GM12891 (cell line): ENCODE results near the gene BAZ1B.
"Not testable (repeated sequence)": the region's sequence is repeated elsewhere in the genome, so short reads cannot be mapped to it uniquely, and the experiment has no call there.

Experiments used
- DNase-seq: peaks from one replicate; pipeline ENCODE4 v3.0.0; 2011; ENCODE audit warnings: low spot score; ENCODE audit not compliant: insufficient read length
- FAIRE-seq: peaks from 2 replicates; lab custom pipeline; 2011; peaks lifted over from hg19 to GRCh38; lab: Jason Lieb, UNC
- PAX5 ChIP-seq: IDR thresholded peaks from 2 replicates; pipeline ENCODE4 v1.6.1; 2011; ENCODE audit warnings: low read length, moderate library complexity, mild to moderate bottlenecking; ENCODE audit not compliant: insufficient read depth, severe bottlenecking
- POLR2A ChIP-seq: IDR thresholded peaks from 2 replicates; pipeline ENCODE4 v1.6.1; 2011; ENCODE audit warnings: low read depth, low read length, control low read depth
- POLR2AphosphoS5 ChIP-seq: IDR thresholded peaks from 2 replicates; pipeline ENCODE4 v1.6.1; 2011; ENCODE audit warnings: low read depth, low read length, control low read depth
- POU2F2 ChIP-seq: IDR thresholded peaks from 2 replicates; pipeline ENCODE4 v1.6.1; 2011; ENCODE audit warnings: low read depth, mild to moderate bottlenecking, control low read depth, low read length, moderate library complexity
- SPI1 ChIP-seq: IDR thresholded peaks from 2 replicates; pipeline ENCODE4 v1.6.1; 2011; ENCODE audit warnings: low read depth, low read length, control low read depth
- TAF1 ChIP-seq: IDR thresholded peaks from 2 replicates; pipeline ENCODE4 v1.6.1; 2011; ENCODE audit warnings: low read depth, low read length, control low read depth

The BAZ1B gene

GRCh38 chr7:73504920-73505319, 17.2 kb downstream of the BAZ1B start:
- no peak for DNase-seq
- TF ChIP-seq POLR2AphosphoS5 = no peak
- TF ChIP-seq PAX5 = no peak
- no peak for TF ChIP-seq POLR2A
- TF ChIP-seq POU2F2 = no peak
- no peak for TF ChIP-seq SPI1
- TF ChIP-seq TAF1 = no peak
- FAIRE-seq = no peak

- no peak for TF ChIP-seq POLR2AphosphoS5
- TF ChIP-seq POLR2A = no peak
- TF ChIP-seq TAF1 = no peak
- TF ChIP-seq PAX5 = no peak
- no peak for TF ChIP-seq SPI1
- no peak for FAIRE-seq
- DNase-seq = no peak
These were observed 18.1 kb downstream of the BAZ1B start for GRCh38 chr7:73504017-73504416.

- FAIRE-seq = no peak
- no peak for DNase-seq
- no peak for TF ChIP-seq SPI1
- no peak for TF ChIP-seq POLR2AphosphoS5
- TF ChIP-seq TAF1 = no peak
- TF ChIP-seq POU2F2 = no peak
- no peak for TF ChIP-seq POLR2A
- no peak for TF ChIP-seq PAX5
These were observed 18.9 kb downstream of the BAZ1B start for GRCh38 chr7:73503229-73503628.

- DNase-seq = no peak
- FAIRE-seq = no peak
- TF ChIP-seq POU2F2 (no peak), POLR2AphosphoS5 (no peak), TAF1 (no peak), POLR2A (no peak), SPI1 (no peak), PAX5 (no peak)
These were observed 25.5 kb downstream of the BAZ1B start for GRCh38 chr7:73496626-73497025.

GRCh38 chr7:73495507-73495906, 26.6 kb downstream of the BAZ1B start:
- FAIRE-seq, DNase-seq: not testable (repeated sequence)

GRCh38 chr7:73489976-73490375, 32.1 kb downstream of the BAZ1B start:
- DNase-seq (no peak), FAIRE-seq (no peak)
- TF ChIP-seq SPI1 = no peak
- TF ChIP-seq POLR2AphosphoS5 = no peak
- no peak for TF ChIP-seq TAF1
- no peak for TF ChIP-seq POLR2A
- no peak for TF ChIP-seq POU2F2
- TF ChIP-seq PAX5 = no peak

GRCh38 chr7:73487486-73487885, 34.6 kb downstream of the BAZ1B start:
- DNase-seq (no peak), FAIRE-seq (no peak)
- TF ChIP-seq PAX5 (no peak), TAF1 (no peak), SPI1 (no peak), POU2F2 (no peak), POLR2AphosphoS5 (no peak), POLR2A (no peak)

GRCh38 chr7:73483171-73483570, 38.9 kb downstream of the BAZ1B start:
- no peak for TF ChIP-seq POLR2A
- no peak for TF ChIP-seq PAX5
- no peak for TF ChIP-seq POLR2AphosphoS5
- TF ChIP-seq SPI1 = no peak
- no peak for TF ChIP-seq POU2F2
- no peak for TF ChIP-seq TAF1
- DNase-seq (no peak), FAIRE-seq (no peak)

- FAIRE-seq (no peak), DNase-seq (no peak)
- TF ChIP-seq POLR2AphosphoS5 (no peak), SPI1 (no peak), PAX5 (no peak)
These were observed 39.3 kb downstream of the BAZ1B start for GRCh38 chr7:73482746-73483145.

GRCh38 chr7:73481521-73481920, 40.6 kb downstream of the BAZ1B start:
- not testable (repeated sequence) for DNase-seq, FAIRE-seq

GRCh38 chr7:73478549-73478948, 43.5 kb downstream of the BAZ1B start:
- DNase-seq = no peak
- TF ChIP-seq POU2F2 = no peak
- TF ChIP-seq POLR2A = no peak
- no peak for TF ChIP-seq PAX5
- TF ChIP-seq SPI1 = no peak
- no peak for TF ChIP-seq TAF1
- TF ChIP-seq POLR2AphosphoS5 = no peak
- FAIRE-seq = no peak
